GM12864 (cell line): ENCODE results near the gene HNRNPUL2.
A peak's percentile ranks its signal among the peaks of the same experiment; 100 is the strongest.
"Not testable (repeated sequence)": the region's sequence is repeated elsewhere in the genome, so short reads cannot be mapped to it uniquely, and the experiment has no call there.

Experiments
- DNase-seq: peaks from one replicate; pipeline ENCODE4 v3.0.0-alpha.2; 2011; ENCODE audit warnings: low read depth
- H3K4me3 ChIP-seq: 2 replicates; pipeline ENCODE4 v1.5.1; 2011; ENCODE audit warnings: mild to moderate bottlenecking, low read depth, low read length, control low read depth
- CTCF ChIP-seq: IDR thresholded peaks from 2 replicates; pipeline ENCODE4 v1.5.1; 2011; ENCODE audit warnings: low read depth, mild to moderate bottlenecking, moderate library complexity, low read length, control low read depth, inconsistent platforms; ENCODE audit errors: missing control alignments

HNRNPUL2 gene

GRCh38 chr11:62757846-62758788, 30.9 kb upstream of the HNRNPUL2 start:
- no peak overlapping the region for H3K4me3 ChIP-seq
- TF ChIP-seq CTCF = no peak
- DNase-seq = no peak

- TF ChIP-seq CTCF = no peak
- DNase-seq = no peak
- no peak overlapping the region for H3K4me3 ChIP-seq
These were observed 27.9 kb upstream of the HNRNPUL2 start for GRCh38 chr11:62755086-62755615.

GRCh38 chr11:62753736-62754603, 26.7 kb upstream of the HNRNPUL2 start, which contains the start of gene ZBTB3:
ZBTB3 (minus strand) TSS chr11:62754160; CDS start chr11:62753664, 496 bp downstream.
- TF ChIP-seq CTCF = no peak

GRCh38 chr11:62752994-62753735, 25.9 kb upstream of the HNRNPUL2 start:
- peak overlapping the region; percentile 69 for H3K4me3 ChIP-seq
- TF ChIP-seq CTCF = no peak
- DNase-seq = no peak

More at GRCh38 chr11:62753736-62754603, 26.7 kb upstream of the HNRNPUL2 start, which contains the start of gene ZBTB3:
- H3K4me3 ChIP-seq = peak within 1 kb of the TSS; percentile 69
- peak; percentile 100 for DNase-seq

- TF ChIP-seq CTCF = no peak
- H3K4me3 ChIP-seq = no peak overlapping the region
- DNase-seq = no peak
These were observed 25.0 kb upstream of the HNRNPUL2 start for GRCh38 chr11:62752177-62752785.

GRCh38 chr11:62749931-62750330, 22.7 kb upstream of the HNRNPUL2 start:
- DNase-seq, H3K4me3 ChIP-seq: not testable (repeated sequence)
